Central memory CD8-positive, alpha-beta T cell (primary cell): ENCODE measurements around the gene FGF8.

Experiments used
- ATAC-seq: fragments of 150-1000 bp; cut with Tn5 transposase; replicated peaks from 2 replicates; pipeline ENCODE4 v1.10.0; 2022; ENCODE audit warnings: mild to moderate bottlenecking, moderate FRiP score, moderate number of reproducible peaks; ENCODE audit not compliant: poor library complexity, severe bottlenecking; ENCODE audit errors: extremely low read depth
- DNase-seq, 2 donors: peaks; one replicate each; pipeline ENCODE4 v3.0.0; 2021; ENCODE audit warnings: low spot score in 2 of 2
- H3K27ac Mint-ChIP-seq: one replicate; pipeline ENCODE4 v1.8.0; 2022; ENCODE audit warnings: low read depth, mild to moderate bottlenecking, moderate library complexity, mixed read lengths
- H3K27me3 Mint-ChIP-seq: one replicate; pipeline ENCODE4 v1.8.0; 2022; ENCODE audit warnings: mixed read lengths
- H3K36me3 Mint-ChIP-seq: one replicate; pipeline ENCODE4 v1.8.0; 2022; ENCODE audit warnings: mild to moderate bottlenecking, moderate library complexity, mixed read lengths; ENCODE audit not compliant: insufficient read depth
- H3K4me1 Mint-ChIP-seq: one replicate; pipeline ENCODE4 v1.8.0; 2022; ENCODE audit warnings: mixed read lengths
- H3K4me3 Mint-ChIP-seq: one replicate; pipeline ENCODE4 v1.8.0; 2022; ENCODE audit warnings: mild to moderate bottlenecking, moderate library complexity, mixed read lengths
- H3K9me3 Mint-ChIP-seq: one replicate; pipeline ENCODE4 v1.8.0; 2022; ENCODE audit warnings: mixed read lengths

Gene FGF8

DNA sequence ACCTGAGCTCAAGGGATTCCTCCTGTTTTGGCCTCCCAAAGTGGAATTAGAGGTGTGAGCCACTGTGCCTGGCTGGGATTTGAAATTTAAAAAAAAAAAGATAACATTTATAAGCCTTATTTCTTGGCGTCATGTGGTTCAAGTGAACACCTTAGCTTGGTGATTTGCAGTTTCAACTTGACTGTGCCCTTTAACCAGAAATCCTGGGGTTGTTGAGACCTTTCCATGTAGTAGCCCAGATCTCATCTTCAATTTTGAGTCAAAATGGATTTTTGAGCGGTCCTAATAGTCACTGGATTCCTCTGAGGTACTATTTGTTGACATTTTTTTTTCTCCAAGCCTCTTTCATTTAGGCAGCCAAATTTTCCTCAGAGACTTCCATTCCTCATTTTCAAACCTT lies 51.5 kb downstream of the FGF8 start:
- DNase-seq = no peak
- no peak overlapping the region for H3K4me3 Mint-ChIP-seq
- H3K27me3 Mint-ChIP-seq = peaks cover 34% of the 10 kb centered on the region
- no peaks in the 10 kb centered on the region for H3K4me1 Mint-ChIP-seq
- H3K36me3 Mint-ChIP-seq = peaks cover 1% of the 10 kb centered on the region
- ATAC-seq = no peak
- H3K27ac Mint-ChIP-seq = no peak overlapping the region
- no peaks in the 10 kb centered on the region for H3K9me3 Mint-ChIP-seq

DNA sequence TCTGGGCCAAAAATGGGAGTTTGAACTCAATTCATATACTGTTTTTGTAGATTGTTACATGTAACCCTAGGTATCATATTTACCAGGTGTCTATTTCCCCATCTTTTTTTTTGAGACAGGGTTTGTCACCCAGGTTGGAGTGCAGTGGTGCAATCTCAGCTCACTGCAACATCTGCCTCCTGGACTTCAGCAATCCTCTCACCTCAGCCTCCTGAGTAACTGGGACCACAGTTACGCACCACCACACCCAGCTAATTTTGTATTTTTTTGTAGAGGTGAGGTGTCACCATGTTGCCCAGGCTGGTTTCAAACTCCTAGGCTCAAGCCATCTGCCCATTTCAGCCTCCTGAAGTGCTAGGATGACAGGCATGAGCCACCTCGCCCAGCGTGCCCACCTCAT lies 52.7 kb downstream of the FGF8 start:
- Mint-ChIP-seq H3K27me3 (peaks cover 40% of the 10 kb centered on the region), H3K27ac (no peak overlapping the region), H3K4me1 (no peaks in the 10 kb centered on the region), H3K9me3 (no peaks in the 10 kb centered on the region), H3K4me3 (no peak overlapping the region), H3K36me3 (peaks cover 3% of the 10 kb centered on the region)
- DNase-seq (no peak), ATAC-seq (no peak)

DNA sequence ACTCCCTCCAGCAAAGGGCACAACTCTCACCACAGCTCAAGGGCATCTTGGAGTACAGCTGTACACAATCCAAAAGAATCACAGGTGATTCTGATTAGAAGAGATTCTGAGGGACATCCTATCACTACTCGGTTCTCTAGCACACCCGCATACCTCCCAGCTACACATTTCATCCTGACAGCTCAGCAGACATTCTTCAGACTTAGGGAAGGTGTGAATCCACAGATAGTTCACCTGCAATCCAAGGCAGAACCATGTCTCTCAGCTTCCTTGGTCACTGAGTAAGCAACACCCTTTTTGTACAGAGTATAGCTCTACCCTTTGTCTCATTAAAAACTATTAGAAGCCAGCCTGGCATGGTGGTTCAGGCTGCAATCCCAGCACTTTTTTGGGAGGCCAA lies 54.1 kb downstream of the FGF8 start:
- no peak overlapping the region for H3K27ac Mint-ChIP-seq
- ATAC-seq = no peak
- H3K4me3 Mint-ChIP-seq = no peak overlapping the region
- H3K9me3 Mint-ChIP-seq = no peaks in the 10 kb centered on the region
- peaks cover 3% of the 10 kb centered on the region for H3K36me3 Mint-ChIP-seq
- H3K4me1 Mint-ChIP-seq = no peaks in the 10 kb centered on the region
- DNase-seq = no peak
- H3K27me3 Mint-ChIP-seq = peaks cover 40% of the 10 kb centered on the region

GRCh38 chr10:101720606-101721230 lies 55.2 kb downstream of the FGF8 start:
- H3K9me3 Mint-ChIP-seq = no peaks in the 10 kb centered on the region
- H3K4me1 Mint-ChIP-seq = no peaks in the 10 kb centered on the region
- no peak for ATAC-seq
- no peak overlapping the region for H3K4me3 Mint-ChIP-seq
- peaks cover 45% of the 10 kb centered on the region for H3K27me3 Mint-ChIP-seq
- DNase-seq = no peak
- H3K27ac Mint-ChIP-seq = no peak overlapping the region
- H3K36me3 Mint-ChIP-seq = peaks cover 3% of the 10 kb centered on the region
